ENCODE results near the gene C7.
"Not testable (repeated sequence)": the region's sequence is repeated elsewhere in the genome, so short reads cannot be mapped to it uniquely, and the experiment has no call there.

The C7 gene

DNA sequence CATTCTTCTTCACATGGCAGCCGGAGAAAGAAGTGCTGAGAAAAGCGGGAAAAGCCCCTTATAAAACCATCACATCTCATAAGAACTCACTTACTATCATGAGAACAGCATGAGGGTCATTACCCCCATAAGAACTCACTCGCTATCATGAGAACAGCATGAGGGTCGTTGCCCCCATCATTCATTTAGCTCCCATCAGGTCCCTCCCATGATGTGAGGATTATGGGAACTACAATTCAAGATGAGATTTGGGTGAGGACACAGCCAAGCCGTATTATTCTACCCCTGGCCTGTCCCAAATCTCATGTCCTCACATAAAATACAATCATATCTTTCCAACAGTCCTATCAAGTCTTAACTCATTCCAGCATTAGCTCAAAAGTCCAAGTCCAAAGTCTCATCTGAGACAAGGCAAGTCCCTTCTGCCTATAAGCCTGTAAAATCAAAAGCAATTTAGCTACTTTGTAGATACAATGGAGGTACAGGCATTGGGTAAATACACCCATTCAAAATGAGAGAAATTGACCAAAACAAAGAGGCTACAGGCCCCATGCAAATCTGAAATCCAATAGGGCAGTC is 82.8 kb downstream of the C7 start:
- FAIRE-seq, result no peak

- no peak for FAIRE-seq
Measured at GRCh38 chr5:40995801-40996586, 86.7 kb downstream of the C7 start.

- FAIRE-seq, result no peak
Measured at GRCh38 chr5:40999142-40999541, 89.8 kb downstream of the C7 start.

- no peak for FAIRE-seq
Measured at GRCh38 chr5:40999966-41000365, 90.7 kb downstream of the C7 start.

GRCh38 chr5:41003670-41004376 is 94.5 kb downstream of the C7 start:
- FAIRE-seq, result peak; percentile 90

GRCh38 chr5:41004931-41005330 is 95.6 kb downstream of the C7 start:
- no peak for FAIRE-seq

- no peak for FAIRE-seq
Measured at GRCh38 chr5:41009232-41009631, 99.9 kb downstream of the C7 start.

- FAIRE-seq, result no peak
Measured at GRCh38 chr5:41010572-41010971, 101.3 kb downstream of the C7 start.

DNA sequence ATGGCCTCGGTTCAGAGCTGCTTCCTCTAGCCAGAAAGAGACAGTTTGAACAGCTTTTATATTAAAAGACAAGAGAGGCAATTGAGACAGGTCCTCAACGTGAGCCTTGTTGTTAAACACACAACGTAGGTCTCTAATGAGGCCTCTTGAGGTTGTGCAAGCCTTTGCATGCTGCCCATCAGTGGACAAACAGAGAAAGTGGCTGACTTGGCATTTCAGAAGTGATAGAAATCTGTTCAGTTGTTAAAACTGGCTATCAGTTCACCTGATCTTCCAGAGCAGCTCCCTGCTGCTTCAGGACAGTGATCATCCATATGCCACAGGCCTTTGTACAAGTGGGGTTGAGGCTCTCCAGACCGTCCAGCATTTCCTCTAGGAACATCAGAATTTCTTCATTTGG is 103.0 kb downstream of the C7 start:
- no peak for FAIRE-seq

GRCh38 chr5:41022600-41022999 is 113.3 kb downstream of the C7 start:
- not testable (repeated sequence) for FAIRE-seq

Measured in islet of Langerhans (tissue), 1 donor.